Tibial artery (tissue), 4 donors: Measurements from ENCODE around the gene SMARCB1.

Experiments
- DNase-seq, 2 donors: peaks; one replicate each; pipeline ENCODE4 v3.0.0-alpha.2; 2019
- H3K27ac ChIP-seq, 2 donors: fragments of 200-600 bp; sonication (generic) in 1 of 2; 1 replicate in 1 of 2; 2 replicates in 1 of 2; pipeline ENCODE4 v1.5.1; 2018 to 2019; ENCODE audit warnings: mild to moderate bottlenecking in 1 of 2
- H3K27me3 ChIP-seq, 2 donors: fragments of 200-600 bp; sonication (generic) in 1 of 2; one replicate each; pipeline versions ENCODE4 v1.5.1 to v1.6.0; 2016 to 2019
- H3K36me3 ChIP-seq, 3 donors: fragments of 200-600 bp; sonication (generic) in 2 of 3; one replicate each; pipeline ENCODE4 v1.5.1; 2016 to 2019; ENCODE audit warnings: mild to moderate bottlenecking in 2 of 3
- H3K4me1 ChIP-seq, 4 donors: fragments of 200-600 bp; sonication (generic) in 2 of 4; 1 replicate in 3 of 4; 2 replicates in 1 of 4; pipeline ENCODE4 v1.5.1; 2016 to 2019
- H3K4me3 ChIP-seq, 2 donors: fragments of 200-600 bp; sonication (generic) in 1 of 2; 1 replicate in 1 of 2; 2 replicates in 1 of 2; pipeline ENCODE4 v1.5.1; 2018 to 2019; ENCODE audit warnings: mild to moderate bottlenecking in 2 of 2
- H3K9me3 ChIP-seq, 3 donors: fragments of 200-600 bp; sonication (generic) in 1 of 3; one replicate each; pipeline ENCODE4 v1.5.1; 2016 to 2019
- CTCF ChIP-seq, 2 experiments: fragments of 200-600 bp in 1 of 2; fragments of 450-650 bp in 1 of 2; IDR thresholded peaks; one replicate each; pipeline ENCODE4 v1.5.1; 2017 to 2019; ENCODE audit warnings: antibody characterized with exemption in 2 of 2, mild to moderate bottlenecking in 1 of 2, moderate library complexity in 1 of 2
- intact Hi-C: fragments of 100-400 bp; cut with DNase I; formaldehyde crosslinking; loops from one replicate; pipeline ENCODE4 v1.15.0; 2023; ENCODE audit warnings: low total_unique reads

SMARCB1 gene

GRCh38 chr22:23787600-23787896 lies 782 bp downstream of the SMARCB1 start:
- DNase-seq, result no peak
- Histone ChIP-seq H3K9me3 (no peaks in the 10 kb centered on the region), H3K4me1 (peaks cover 0 to 37% (median 24%) of the 10 kb centered on the region in 4 donors), H3K4me3 (peak overlapping the region; percentile 76 to 93), H3K27me3 (no peaks in the 10 kb centered on the region), H3K36me3 (peaks cover 5 to 12% (median 8%) of the 10 kb centered on the region in 3 donors), H3K27ac (peak overlapping the region; percentile 93 to 98)
- intact Hi-C loops, result no loop called here
- no peak for TF ChIP-seq CTCF (IDR thresholded peaks at IDR 0.05)

GRCh38 chr22:23787910-23788309 lies 1.1 kb downstream of the SMARCB1 start:
- H3K4me1 ChIP-seq, result peaks cover 0 to 37% (median 24%) of the 10 kb centered on the region in 4 donors
- peak overlapping the region in 1 of 2 donors; percentile 93 for H3K27ac ChIP-seq
- intact Hi-C loops, result no loop called here
- H3K27me3 ChIP-seq, result no peaks in the 10 kb centered on the region
- no peaks in the 10 kb centered on the region for H3K9me3 ChIP-seq
- DNase-seq, result no peak
- H3K36me3 ChIP-seq, result peaks cover 5 to 15% (median 11%) of the 10 kb centered on the region in 3 donors
- H3K4me3 ChIP-seq, result peak overlapping the region; percentile 76 to 93
- no peak for TF ChIP-seq CTCF (IDR thresholded peaks at IDR 0.05)

- DNase-seq, result no peak
- Histone ChIP-seq H3K27ac (no peak overlapping the region), H3K9me3 (no peaks in the 10 kb centered on the region), H3K4me3 (no peak overlapping the region), H3K27me3 (no peaks in the 10 kb centered on the region), H3K4me1 (peaks cover 0 to 37% (median 24%) of the 10 kb centered on the region in 4 donors), H3K36me3 (peaks cover 16 to 28% (median 21%) of the 10 kb centered on the region in 3 donors)
- intact Hi-C loops, result no loop called here
- TF ChIP-seq CTCF (IDR thresholded peaks at IDR 0.05), result no peak
These were observed 2.4 kb downstream of the SMARCB1 start for GRCh38 chr22:23789121-23789520.

GRCh38 chr22:23789638-23790037 lies 2.9 kb downstream of the SMARCB1 start:
- Histone ChIP-seq H3K27me3 (no peaks in the 10 kb centered on the region), H3K4me1 (peaks cover 0 to 37% (median 24%) of the 10 kb centered on the region in 4 donors), H3K9me3 (no peaks in the 10 kb centered on the region), H3K36me3 (peaks cover 19 to 33% (median 26%) of the 10 kb centered on the region in 3 donors), H3K4me3 (no peak overlapping the region), H3K27ac (no peak overlapping the region)
- intact Hi-C loops, result no loop called here
- TF ChIP-seq CTCF (IDR thresholded peaks at IDR 0.05), result no peak
- DNase-seq, result no peak

GRCh38 chr22:23790819-23791737 lies 4.3 kb downstream of the SMARCB1 start:
- Histone ChIP-seq H3K4me3 (no peak overlapping the region), H3K4me1 (peaks cover 0 to 30% (median 20%) of the 10 kb centered on the region in 4 donors), H3K9me3 (no peaks in the 10 kb centered on the region), H3K27me3 (no peaks in the 10 kb centered on the region), H3K27ac (no peak overlapping the region), H3K36me3 (peaks cover 31 to 47% (median 34%) of the 10 kb centered on the region in 3 donors)
- no peak for TF ChIP-seq CTCF (IDR thresholded peaks at IDR 0.05)
- DNase-seq, result no peak
- intact Hi-C loops, result no loop called here
